CD4-positive, alpha-beta T cell treated with Interleukin-4 for 4 hours (primary cell): ENCODE measurements around the gene MRPL36.

Experiments used
- DNase-seq: peaks from one replicate; pipeline ENCODE4 v3.0.0-alpha.2; 2020

MRPL36 gene

DNA sequence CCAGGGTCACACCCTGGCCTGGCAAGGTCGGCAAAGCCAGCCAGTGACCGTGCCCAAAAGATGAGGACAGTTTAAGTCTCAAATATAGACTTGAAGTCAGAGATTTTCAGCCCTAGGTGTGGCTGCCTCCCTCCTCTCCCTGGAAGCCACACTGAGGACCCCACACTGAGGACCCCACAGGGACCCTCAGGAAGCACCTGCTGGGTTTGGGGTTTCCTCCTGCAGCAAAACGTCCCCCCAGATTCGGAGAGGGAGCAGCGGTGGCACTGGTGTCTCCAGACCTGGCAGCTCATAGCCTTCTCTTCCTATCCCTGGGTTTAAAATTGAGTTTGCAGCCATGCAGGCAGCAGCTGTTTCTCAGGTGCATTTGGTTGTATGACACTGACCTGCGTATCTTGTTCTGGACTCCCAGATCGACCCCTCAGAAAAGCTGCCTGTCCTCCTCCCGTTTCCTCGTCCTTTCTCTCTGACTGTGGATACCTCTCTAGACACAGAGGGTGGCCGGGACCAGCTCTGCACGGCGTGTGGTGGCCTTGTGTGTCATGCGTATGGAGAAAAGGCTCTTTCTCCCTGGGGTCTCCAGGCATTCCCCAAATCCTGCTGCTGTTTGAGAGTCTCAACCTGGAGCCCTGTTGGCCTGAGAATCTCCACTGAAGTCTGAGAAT, 36.6 kb downstream of the MRPL36 start:
- no peak for DNase-seq

DNA sequence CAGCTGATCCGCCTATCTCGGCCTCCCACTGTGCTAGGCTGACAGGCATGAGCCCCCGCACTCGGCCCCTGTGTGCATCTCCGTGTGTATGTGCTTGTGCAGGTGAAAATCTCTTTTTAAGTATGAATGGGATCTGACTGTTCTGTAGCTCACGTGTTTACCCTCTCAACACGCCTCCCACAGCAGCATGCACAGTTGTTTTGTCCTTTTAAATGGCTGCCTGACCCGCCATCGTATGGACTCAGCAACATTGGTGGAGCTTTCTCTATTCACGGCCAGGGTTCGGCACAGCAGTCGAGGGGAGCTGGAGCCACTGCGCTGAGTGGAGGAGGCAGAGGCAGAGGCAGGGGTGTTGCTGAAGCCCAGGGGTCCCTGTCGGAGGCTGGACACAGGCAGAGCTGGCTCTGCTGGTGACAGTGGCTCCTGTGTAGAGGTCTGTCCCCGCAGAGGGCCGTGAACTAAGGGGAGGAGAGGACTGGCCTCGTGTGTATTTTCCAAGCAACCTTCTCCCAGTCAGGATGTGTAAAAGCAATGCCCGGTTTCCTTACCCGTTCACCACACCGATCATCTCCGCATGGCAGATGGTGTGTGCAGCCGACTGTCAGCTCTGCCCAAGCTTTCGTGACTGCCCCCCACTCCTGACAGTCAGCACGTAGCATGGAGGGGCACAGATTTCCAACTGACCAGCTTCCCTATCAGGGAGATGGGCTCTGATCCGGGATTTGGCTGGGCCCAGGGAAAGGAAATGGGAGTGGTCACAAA, 37.3 kb downstream of the MRPL36 start:
- DNase-seq, result no peak

DNA sequence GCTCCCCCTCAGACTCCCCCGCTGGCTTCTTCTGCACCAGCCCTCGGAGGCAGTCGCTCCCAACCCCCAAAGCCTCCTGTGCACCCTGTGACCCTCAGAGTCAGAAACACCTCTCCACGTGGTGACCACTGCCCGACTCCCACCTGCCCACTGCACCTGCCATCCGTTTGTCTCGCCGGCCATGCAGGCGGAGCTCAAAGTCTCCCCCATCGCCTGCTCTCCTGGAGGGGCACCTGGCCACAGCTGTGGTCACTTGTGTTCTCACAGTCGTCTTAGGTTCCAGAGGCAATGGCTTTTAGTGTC, 38.2 kb downstream of the MRPL36 start:
- DNase-seq, result no peak

DNA sequence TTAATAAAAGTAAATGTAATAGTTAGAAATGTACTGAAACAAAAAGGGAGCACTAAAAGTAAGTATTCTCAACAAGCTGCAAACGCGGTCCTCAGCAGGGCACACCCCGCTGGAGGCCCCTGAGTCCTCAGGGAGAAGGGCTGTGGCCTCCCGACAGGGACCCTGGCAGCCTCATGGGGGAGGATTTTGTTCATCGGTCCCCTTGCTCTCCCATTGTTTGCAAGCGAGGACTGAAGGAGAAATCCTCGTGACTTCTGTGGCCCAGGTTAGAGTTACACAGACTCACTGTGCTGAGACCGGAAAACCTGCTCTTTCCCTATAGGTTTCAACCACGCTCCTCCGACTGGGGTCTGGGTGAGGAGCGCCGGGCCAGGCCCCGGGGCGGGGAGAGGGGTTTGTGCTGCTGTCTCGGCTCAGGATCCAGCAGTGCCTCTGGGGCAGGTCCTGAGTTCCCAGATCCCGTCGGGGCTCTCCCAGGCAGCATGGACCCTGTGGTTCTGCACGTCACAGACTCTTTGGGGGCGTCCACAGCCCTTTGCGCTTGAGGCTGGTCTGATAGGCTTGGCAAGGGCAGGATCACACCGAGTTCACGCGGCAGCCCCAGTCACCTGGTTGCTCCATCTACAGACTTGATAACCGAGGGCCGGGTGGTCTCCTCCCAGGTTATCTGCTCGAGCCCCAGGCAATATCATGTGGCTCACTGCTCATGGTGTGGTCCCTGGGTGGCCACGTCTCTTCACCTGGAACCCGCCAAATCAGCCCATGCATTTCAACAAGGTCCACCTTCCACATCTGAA, 38.8 kb downstream of the MRPL36 start:
- DNase-seq, result no peak

DNA sequence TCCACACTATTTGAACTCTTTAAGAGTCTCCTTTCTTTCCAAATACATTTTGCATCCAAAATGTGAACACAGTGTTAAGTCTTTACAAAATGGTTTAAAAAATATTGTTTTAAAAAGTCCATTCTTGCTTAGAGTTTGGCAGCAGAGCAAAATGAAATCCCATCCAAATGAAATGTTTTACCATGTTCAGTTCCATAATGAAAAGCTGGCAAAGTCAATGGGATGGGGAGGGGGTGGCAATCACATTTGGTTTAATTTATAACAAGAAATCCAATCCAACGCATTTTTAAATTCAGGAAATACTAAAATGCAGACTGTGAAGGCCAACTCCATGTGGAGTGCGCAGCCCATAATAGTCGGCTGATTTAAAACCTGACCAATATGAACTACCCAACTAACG, 39.4 kb downstream of the MRPL36 start:
- DNase-seq, result no peak

DNA sequence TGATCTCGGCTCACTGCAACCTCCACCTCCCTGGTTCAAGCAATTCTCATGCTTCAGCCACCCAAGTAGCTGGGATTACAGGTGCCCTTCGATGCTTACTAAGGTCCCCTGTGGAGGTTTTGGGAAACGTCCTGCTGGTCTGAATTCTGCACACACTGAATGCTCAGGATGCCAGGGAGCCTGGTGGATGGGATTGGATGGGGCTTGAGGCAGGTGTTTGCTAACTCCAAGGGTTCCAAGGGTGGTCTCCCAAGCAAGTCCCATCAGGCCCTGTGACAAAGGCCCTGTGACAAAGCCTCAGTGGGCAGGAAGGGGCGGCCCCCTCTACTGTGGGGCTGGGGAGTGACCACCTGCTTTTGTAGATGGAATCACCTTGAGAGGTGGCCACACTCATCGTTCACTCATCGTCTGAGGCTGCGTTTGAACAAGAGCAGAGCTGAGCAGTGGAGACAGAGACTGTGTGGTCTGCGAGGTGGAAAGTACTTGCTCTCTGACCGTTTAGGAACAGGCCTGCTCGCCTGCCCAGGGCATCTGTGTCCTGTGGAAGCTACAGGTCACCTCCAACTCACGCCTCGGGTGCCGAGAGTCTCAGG, 40.2 kb downstream of the MRPL36 start:
- DNase-seq, result no peak

DNA sequence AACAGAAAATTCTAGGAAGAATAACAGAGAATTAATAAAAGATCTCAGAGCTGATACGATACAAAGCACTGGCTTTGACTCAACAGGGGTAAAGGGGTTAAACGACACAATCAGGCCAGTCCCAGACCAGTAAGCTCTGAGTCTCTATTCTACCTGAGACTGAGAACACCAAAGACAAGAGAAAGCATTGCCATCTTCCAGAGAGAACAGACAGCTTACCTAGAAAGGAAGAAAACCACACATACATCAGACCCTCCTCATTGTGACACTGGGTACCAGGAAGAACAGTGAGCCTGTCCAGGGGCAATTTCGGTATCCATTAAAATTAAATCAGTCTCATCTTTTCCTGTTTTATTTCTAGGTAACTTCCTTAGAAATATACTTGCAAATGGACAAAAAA, 41.1 kb downstream of the MRPL36 start:
- DNase-seq, result no peak

DNA sequence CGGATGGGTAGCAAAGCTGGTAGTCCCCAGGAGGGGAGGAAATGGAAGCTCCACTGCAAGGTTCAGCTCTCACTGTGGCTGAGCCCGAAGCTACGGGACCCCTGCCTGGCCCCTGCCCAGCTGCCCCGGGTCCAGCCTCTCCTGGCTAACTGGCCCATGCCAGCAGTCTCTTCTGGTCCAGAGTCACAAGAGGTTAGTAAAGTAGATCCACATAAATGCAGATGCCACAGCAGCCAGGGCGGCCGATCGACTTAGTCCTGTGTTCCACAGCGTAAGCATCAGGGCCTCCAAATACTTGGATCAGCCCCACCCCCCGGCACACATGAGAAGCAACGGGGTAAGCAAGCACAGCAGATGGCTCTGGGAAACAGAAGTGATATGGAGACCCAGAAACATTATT, 42.1 kb downstream of the MRPL36 start:
- no peak for DNase-seq

DNA sequence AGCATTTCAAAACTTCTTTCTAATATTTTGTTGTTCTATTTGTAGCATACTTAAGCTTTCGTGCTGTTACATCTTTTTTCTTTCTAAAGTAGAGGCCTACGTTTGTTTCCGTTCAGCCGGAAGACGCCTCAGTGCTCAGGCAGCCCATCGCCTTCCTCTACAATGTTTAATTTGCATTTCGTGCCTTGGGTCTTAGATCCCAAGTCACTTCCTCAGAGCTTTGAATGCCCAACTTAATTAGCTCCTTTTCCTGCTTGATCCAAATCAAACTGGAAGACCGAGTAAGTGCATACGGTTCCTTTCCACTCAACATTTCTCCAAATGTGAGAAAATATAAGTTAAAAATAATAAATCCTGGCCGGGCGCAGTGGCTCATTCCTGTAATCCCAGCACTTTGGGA, 43.2 kb downstream of the MRPL36 start:
- DNase-seq, result no peak

DNA sequence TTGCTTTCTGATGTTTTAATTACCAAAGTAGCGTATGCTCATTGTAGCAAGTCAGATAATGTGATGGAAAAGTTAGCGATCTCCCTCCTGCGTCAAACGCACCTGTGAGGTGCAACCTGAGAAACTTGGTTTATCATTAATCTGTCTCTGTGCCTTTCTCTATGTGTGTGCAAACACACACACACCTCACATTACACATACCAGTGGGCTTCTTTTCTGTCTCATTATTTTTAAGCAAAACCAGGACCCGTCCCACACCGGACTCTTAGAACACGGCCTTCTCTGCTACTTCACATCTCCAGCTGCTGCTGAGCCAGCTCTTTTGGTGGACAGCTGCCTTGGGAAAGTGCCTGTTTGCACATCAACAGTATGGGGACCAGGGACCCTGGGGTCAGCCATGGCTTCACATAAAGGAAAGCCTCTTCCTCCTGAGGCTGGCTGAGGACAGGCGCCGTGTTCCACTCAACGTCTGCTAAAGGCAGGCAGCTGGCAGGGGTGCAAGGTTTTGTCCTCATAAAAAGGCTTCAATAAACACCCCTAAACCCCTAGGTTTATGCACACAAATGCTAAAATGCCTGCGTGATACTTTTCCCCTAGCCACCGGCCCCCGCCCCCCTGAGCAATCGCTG, 44.2 kb downstream of the MRPL36 start:
- no peak for DNase-seq

DNA sequence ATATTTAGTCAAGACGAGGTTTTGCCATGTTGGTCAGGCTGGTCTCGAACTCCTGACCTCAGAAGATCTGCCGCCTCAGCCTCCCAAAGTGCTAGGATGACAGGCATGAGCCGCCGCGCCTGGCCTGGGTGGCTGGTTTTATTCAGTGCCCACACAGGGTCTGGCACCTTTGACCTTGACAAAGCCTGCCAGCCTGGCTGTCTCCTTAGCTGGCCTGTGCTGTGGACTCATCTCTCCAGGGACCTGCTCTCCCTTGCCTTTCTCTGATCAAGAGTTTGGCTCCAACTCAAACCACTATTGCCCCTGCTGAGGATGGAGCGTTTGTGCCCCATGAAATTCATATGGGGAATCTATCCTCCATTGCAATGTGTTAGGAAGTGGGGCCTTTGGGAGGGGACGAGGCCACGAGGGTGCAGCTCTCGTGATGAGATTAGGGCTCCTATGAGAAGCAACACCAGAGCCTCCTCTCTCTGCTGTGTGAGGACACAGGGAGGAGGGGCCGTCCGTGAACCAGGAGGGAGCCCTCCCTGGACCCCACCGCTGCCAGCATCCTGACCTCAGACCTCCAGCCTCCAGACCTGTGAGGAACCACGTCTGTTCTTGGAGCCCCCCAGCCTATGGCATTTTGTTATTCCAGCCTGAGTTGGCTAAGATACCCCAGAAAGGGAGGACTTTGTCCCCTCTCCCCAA, 45.0 kb downstream of the MRPL36 start:
- DNase-seq, result no peak

DNA sequence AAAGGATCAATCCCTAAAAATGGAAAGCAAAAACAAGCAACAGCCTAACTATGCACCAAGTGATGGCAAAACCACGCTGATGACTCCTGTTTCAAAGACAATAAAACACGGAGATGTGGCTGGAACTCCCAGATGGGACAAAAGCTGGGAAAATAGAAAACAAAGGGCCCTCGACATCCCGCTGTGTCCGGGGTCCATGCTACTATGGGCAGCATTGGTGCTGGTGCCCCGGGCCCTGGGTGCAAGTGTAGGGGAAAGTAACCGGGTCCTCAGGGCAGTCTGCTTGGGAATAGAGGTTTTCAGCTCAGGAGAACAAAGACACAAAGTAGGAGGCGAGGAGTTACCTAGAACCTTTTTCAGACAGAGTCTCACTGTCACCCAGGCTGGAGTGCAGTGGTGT, 46.1 kb downstream of the MRPL36 start:
- no peak for DNase-seq

DNA sequence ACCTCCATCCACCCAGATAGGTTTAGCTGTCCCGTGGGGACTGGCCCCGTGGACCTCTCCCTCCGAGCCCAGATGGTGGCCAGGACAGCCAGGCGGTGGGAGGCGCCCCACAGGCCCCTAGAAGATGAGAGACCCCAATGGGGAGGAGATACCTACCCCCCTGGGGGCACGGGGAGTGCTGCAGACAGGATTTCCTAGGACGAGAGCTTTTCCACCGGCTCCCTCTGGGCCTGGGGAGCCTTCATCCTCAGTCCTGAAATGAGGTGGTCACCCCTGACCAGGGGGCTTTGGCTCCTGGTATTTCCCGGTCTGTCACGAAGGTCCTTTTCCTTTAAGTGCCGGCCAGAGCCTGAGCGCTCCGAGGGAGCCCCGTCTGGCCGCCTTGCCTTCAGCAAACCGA, 46.8 kb downstream of the MRPL36 start:
- DNase-seq, result no peak

DNA sequence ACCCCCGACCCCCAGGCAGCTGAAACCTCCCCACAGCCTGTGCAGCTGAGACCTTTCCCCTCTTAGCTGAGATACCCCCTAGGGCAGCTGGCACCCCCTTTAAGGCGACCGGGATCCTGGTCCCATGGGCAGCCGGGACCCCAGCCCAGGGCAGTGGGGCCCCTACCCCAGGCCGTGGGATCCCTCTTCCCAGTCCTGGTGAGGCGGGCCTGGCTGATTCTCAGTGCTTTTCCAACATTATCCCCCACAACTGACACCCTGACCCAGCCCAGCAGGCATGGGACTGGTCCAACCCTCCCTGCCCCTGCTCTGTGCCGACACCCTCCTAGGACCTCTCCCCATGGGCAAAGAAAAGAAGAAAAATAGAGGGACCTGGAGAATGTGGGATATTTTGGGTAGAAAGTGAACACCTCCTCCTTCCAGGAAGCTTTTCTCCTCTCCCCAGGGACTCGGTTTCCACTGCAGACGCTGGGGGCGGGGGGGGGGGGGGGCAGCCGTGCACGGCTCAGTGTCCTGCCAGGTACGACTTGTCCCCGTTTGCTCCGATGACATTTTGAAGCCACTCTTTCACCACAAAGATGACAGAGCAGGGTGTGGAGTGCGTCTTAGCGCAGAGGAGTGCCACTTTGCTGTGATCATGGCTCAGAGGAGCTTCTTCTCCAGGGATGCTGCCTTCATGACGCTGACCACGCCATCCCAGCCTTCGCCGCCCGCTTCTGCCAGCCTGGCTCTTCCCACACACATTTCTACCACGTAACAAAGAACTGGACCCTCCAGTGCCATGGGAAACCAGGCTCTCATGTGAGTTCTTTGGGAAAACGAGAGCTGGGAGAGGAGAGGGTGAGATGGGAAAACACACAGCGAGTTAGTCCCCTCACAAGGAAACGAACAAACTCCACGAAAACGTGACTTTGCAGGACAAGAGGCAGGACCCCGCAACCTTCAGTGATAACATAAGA, 47.5 kb downstream of the MRPL36 start:
- DNase-seq, result no peak

DNA sequence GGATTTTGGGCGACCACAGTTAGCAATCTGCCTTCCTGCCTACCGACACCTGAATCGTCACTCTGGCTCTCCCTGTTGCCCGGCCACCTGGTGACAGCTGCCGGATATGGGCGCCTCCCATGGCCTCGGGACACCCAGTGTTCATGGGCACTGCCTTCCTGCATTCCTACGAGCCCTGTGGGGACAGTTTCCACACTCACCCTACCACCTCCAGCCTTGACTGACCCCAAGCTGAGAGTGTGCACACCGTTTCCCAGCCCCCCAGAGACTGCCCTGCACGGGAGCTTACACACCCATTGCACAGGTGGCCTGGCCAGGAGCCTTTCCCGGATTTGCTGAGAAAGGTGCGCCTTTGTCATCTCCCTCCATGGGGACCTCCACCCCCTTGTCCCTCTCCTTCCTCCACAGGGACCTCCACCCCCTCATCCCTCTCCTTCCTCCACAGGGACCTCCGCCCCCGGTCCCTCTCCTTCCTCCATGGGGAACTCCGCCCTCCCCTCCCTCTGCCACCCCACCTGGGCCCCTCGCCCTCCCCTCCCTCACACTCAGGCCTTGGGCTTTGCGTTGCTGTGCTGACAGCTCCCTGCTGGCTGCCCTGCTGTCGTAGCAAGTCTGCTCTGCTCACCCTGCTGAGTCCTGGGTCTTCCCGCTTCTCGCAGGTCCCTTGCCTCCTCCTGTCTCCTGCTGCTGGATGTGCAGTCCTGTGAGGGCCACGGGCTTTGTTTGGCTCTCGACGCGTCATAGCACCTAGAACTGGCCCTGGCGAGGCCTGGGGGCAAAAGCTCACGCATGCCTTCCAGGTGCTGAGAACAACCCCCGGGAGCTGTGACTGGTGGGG, 48.4 kb downstream of the MRPL36 start:
- no peak for DNase-seq

DNA sequence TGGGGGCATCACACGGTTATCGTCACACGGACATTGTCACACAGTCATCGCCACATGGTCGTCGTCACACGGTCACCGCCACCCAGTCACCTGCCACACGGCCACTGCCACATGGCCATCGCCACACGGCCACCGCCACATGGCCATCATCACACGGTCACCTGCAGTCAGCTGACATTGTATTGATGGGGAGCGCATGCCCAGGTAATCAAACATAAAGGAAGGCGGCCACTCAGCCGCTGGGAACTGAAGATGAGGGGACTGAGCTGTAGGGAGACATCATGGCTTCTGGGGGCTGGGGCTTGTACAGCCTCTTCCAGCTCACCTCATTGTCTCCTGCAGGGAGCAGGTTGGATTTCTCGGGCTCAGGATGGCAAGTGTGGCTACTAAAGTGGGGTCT, 49.2 kb downstream of the MRPL36 start:
- no peak for DNase-seq

DNA sequence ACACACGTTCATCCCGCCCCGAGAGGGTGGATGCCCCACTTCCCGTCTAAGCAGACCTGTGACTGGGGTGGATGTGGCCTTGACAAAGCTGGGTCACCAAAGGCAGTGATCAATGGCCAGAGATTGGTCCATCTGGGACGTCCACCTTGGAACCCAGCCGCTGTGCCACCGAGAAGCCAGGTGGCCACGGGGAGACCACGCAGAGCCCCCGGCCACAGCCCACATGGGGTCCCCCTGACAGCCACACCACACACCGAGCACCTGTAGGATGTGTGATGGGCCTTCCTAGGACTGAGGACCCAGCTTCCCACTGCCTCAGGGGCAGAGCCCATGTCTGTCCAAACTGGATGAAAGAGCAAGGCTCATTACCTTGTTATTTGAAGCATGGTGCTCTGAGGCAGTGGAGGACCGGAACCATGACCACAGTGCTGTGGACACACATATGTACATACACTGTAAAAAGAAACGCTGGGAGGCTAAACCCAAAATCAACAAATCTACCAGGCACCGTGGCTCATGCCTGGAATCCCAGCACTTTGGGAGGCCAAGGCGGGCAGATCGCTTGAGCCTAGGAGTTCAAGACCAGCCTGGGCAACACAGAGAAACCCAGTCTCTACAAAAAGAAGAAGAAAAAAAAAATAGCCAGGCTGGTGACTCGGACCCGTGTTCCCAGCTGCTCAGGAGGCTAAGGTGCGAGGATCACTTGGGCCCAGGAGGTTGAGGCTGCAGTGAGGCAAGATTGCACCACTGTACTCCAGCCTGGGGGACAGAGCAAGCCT, 50.1 kb downstream of the MRPL36 start:
- DNase-seq, result no peak

DNA sequence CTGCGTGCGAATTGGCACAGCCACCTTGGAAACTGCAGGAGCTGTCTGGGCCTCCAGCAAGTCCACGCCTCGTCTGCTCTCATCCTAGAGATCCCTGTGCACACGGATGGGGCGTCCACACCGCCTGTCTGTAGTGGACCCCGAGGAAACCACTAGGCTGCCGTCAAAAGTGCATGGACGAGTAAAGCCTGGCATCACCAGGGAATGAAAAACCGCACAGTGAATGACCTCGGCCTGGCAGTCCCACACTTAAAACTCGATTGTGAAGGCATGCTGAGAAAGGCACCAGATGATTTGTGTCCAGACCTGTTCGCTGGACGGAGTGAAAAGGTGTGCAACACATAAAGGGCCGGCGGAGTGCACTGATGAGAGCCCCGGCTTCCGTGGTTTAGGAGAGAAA, 50.8 kb downstream of the MRPL36 start:
- DNase-seq, result no peak
